Neutrophil (primary cell): Measurements from ENCODE around the gene REXO1.

Source experiments
- H3K27ac ChIP-seq: fragments of 200-600 bp; sonication (generic); 2 replicates; pipeline ENCODE4 v1.5.1; 2016; ENCODE audit warnings: mild to moderate bottlenecking, moderate library complexity
- H3K27me3 ChIP-seq: fragments of 200-600 bp; sonication (generic); 2 replicates; pipeline ENCODE4 v1.6.0; 2016; ENCODE audit warnings: mild to moderate bottlenecking
- H3K36me3 ChIP-seq: fragments of 200-600 bp; sonication (generic); 2 replicates; pipeline ENCODE4 v1.5.1; 2017
- H3K4me1 ChIP-seq, 2 experiments: fragments of 200-600 bp in 1 of 2; sonication (generic) in 1 of 2; 1 replicate in 1 of 2; 2 replicates in 1 of 2; pipeline versions ENCODE4 v1.5.1 to v1.6.1; 2013 to 2016; ENCODE audit warnings: low read depth in 1 of 2, low read length in 1 of 2, mild to moderate bottlenecking in 1 of 2, moderate library complexity in 1 of 2; ENCODE audit not compliant: control insufficient read depth in 1 of 2, insufficient read depth in 1 of 2
- H3K4me3 ChIP-seq, 2 experiments: fragments of 200-600 bp in 1 of 2; sonication (generic) in 1 of 2; 1 replicate in 1 of 2; 2 replicates in 1 of 2; pipeline ENCODE4 v1.5.1; 2013 to 2016; ENCODE audit warnings: low read depth in 1 of 2, low read length in 1 of 2, mild to moderate bottlenecking in 1 of 2, moderate library complexity in 1 of 2
- H3K9me3 ChIP-seq: fragments of 200-600 bp; sonication (generic); 2 replicates; pipeline ENCODE4 v1.5.1; 2016
- TF ChIP-seq, protein P1 (sequence below): fragments of 200-600 bp; sonication (generic); IDR thresholded peaks from 2 replicates; pipeline ENCODE4 v1.5.1; 2016; ENCODE audit warnings: antibody characterized with exemption

The REXO1 gene

GRCh38 chr19:1832046-1832663, 16.1 kb downstream of the REXO1 start:
- no peaks in the 10 kb centered on the region for H3K9me3 ChIP-seq
- H3K4me3 ChIP-seq, result no peak overlapping the region
- no peaks in the 10 kb centered on the region for H3K4me1 ChIP-seq
- H3K27ac ChIP-seq, result no peak overlapping the region
- no peaks in the 10 kb centered on the region for H3K27me3 ChIP-seq
- TF ChIP-seq, protein P1, sequence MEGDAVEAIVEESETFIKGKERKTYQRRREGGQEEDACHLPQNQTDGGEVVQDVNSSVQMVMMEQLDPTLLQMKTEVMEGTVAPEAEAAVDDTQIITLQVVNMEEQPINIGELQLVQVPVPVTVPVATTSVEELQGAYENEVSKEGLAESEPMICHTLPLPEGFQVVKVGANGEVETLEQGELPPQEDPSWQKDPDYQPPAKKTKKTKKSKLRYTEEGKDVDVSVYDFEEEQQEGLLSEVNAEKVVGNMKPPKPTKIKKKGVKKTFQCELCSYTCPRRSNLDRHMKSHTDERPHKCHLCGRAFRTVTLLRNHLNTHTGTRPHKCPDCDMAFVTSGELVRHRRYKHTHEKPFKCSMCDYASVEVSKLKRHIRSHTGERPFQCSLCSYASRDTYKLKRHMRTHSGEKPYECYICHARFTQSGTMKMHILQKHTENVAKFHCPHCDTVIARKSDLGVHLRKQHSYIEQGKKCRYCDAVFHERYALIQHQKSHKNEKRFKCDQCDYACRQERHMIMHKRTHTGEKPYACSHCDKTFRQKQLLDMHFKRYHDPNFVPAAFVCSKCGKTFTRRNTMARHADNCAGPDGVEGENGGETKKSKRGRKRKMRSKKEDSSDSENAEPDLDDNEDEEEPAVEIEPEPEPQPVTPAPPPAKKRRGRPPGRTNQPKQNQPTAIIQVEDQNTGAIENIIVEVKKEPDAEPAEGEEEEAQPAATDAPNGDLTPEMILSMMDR, result no peak
- H3K36me3 ChIP-seq, result peaks cover 40% of the 10 kb centered on the region

DNA sequence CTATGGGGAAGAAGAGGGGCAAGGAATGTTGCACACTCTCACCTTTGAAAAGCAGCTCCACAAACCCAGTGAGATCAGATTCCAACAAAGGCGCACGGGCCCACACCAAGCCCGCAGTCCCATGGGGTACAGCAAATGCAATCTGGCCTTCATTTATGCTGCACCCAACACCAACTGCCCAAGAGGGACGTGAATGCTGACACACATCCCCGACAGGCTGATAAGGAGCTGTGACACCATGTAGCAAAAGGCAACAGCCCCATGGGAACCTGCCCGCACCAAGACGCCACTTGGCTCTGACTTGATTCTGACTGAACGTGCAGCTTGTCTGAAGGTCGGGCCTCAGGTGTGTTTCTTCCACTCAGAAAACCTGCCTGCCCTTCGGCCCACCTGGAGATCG, 17.3 kb downstream of the REXO1 start:
- Histone ChIP-seq H3K27me3 (no peaks in the 10 kb centered on the region), H3K4me3 (no peak overlapping the region), H3K27ac (no peak overlapping the region), H3K4me1 (no peaks in the 10 kb centered on the region), H3K9me3 (no peaks in the 10 kb centered on the region), H3K36me3 (peaks cover 49% of the 10 kb centered on the region)
- TF ChIP-seq, protein P1, result no peak

DNA sequence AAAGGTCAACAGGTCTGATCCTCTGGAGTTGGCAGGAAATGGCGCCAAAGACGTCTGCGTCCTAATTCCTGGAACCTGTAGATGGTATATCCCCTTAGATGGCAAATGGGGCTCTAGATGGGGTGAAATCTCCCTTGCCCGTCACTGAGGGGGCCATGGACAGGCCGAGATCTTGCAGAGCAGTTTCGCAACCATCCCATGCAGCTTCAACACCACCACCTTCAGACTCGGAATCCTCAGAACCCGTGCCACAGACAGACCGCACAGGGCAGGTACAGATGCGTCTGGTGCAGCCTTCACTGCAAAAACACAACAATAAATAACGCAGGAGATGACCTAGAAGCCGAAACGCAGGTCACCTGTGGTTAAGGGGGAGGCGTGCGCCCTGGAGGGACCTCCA, 17.7 kb downstream of the REXO1 start:
- Histone ChIP-seq H3K4me1 (no peaks in the 10 kb centered on the region), H3K27ac (no peak overlapping the region), H3K27me3 (no peaks in the 10 kb centered on the region), H3K4me3 (no peak overlapping the region), H3K36me3 (peaks cover 52% of the 10 kb centered on the region), H3K9me3 (no peaks in the 10 kb centered on the region)
- TF ChIP-seq, protein P1, result no peak

DNA sequence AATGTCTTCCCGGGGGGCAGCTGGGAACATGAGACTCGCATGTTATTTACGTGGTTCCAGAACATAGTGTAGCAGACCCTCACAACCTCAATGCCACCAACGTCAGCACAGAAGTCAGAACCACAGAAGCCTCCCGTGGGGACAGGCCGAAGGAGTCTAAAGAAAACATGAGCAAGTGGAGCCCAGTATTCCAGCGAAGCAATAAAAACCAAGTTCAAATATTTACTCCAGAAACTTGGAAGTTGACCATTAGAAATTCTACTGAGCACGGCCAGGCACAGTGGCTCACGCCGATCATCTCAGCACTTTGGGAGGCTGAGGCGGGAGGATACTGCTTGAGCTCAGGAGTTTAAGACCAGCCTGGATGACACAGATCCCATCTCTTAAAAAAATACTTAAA, 18.3 kb downstream of the REXO1 start:
- TF ChIP-seq, protein P1, result no peak
- H3K27me3 ChIP-seq, result no peaks in the 10 kb centered on the region
- H3K36me3 ChIP-seq, result peaks cover 53% of the 10 kb centered on the region
- no peaks in the 10 kb centered on the region for H3K4me1 ChIP-seq
- no peak overlapping the region for H3K4me3 ChIP-seq
- H3K9me3 ChIP-seq, result no peaks in the 10 kb centered on the region
- H3K27ac ChIP-seq, result no peak overlapping the region

GRCh38 chr19:1828279-1829238, 19.7 kb downstream of the REXO1 start:
- TF ChIP-seq, protein P1, result no peak
- no peaks in the 10 kb centered on the region for H3K4me1 ChIP-seq
- no peaks in the 10 kb centered on the region for H3K9me3 ChIP-seq
- H3K27me3 ChIP-seq, result no peaks in the 10 kb centered on the region
- H3K27ac ChIP-seq, result no peak overlapping the region
- no peak overlapping the region for H3K4me3 ChIP-seq
- H3K36me3 ChIP-seq, result peaks cover 67% of the 10 kb centered on the region
